Stomach (tissue), 4 donors: Measurements from ENCODE around the gene CEBPZ.

Experiments used
- EP300 ChIP-seq: sonication (generic); formaldehyde crosslinking; IDR thresholded peaks from one replicate; pipeline ENCODE4 v1.6.1; 2017; ENCODE audit warnings: antibody characterized with exemption
- POLR2AphosphoS5 ChIP-seq, 3 donors: sonication (generic); formaldehyde crosslinking; IDR thresholded peaks; one replicate each; pipeline ENCODE4 v1.6.1; 2016; ENCODE audit warnings: antibody characterized with exemption in 3 of 3

DNA sequence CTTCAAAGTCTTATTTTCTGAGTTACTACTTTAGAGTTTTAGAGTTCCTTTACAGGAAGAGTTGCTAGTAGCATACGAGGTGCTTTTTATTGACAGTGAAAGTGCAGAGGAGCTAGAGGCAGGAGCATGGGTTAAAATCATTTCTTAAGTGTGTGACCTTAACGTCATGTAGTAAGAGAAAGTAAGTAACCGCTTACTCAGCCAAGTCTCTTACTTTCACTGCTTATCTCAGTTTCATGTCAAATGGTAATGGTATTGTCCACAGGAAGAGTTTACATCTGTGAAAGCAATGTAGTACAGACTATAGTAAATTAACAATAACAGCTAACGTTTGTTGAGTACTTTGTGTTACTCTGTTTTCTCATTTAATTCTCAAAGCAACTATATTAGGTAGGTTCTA, 12.6 kb upstream of the CEBPZ start:
- TF ChIP-seq POLR2AphosphoS5 (IDR thresholded peaks at IDR 0.05) (no peak), EP300 (no peak)
